Measurements from ENCODE around the gene TOX2. TPM values are rescaled to one million over a fixed set of nuclear protein-coding genes. Genes with fewer than 3 reads are reported as not detected.

Gene TOX2
- total RNA-seq, 1 donor from 2014 or later = 4.8 TPM

- CTCF ChIA-PET = no interaction called here
- Mint-ChIP-seq H3K4me3 (no peak overlapping the region), H3K9me3 (no peaks in the 10 kb centered on the region), H3K4me1 (no peaks in the 10 kb centered on the region), H3K27ac (no peak overlapping the region), H3K36me3 (ENCODE audit: low read depth) (no peaks in the 10 kb centered on the region), H3K27me3 (no peaks in the 10 kb centered on the region)
- ATAC-seq (ENCODE audit: low read depth) = no peak
- POLR2A ChIA-PET = no interaction called here
- DNase-seq = no peak
- intact Hi-C loops (cut with micrococcal nuclease) = no loop called here
- no peak for TF ChIP-seq CTCF (IDR thresholded peaks at IDR 0.05)
These were observed 95.0 kb downstream of the TOX2 start for GRCh38 chr20:44009679-44009992.

GRCh38 chr20:44010162-44010704, 95.6 kb downstream of the TOX2 start:
- no peak for TF ChIP-seq CTCF (IDR thresholded peaks at IDR 0.05)
- H3K36me3 Mint-ChIP-seq (ENCODE audit: low read depth) = no peaks in the 10 kb centered on the region
- DNase-seq = no peak
- ChIA-PET CTCF (no interaction called here), POLR2A (no interaction called here)
- no peak overlapping the region for H3K27ac Mint-ChIP-seq
- H3K27me3 Mint-ChIP-seq = peaks cover under 1% of the 10 kb centered on the region
- intact Hi-C loops (cut with micrococcal nuclease) = no loop called here
- ATAC-seq (ENCODE audit: low read depth) = no peak
- no peak overlapping the region for H3K4me3 Mint-ChIP-seq
- H3K9me3 Mint-ChIP-seq = no peaks in the 10 kb centered on the region
- H3K4me1 Mint-ChIP-seq = no peaks in the 10 kb centered on the region

- ChIA-PET CTCF (no interaction called here), POLR2A (no interaction called here)
- Mint-ChIP-seq H3K4me1 (no peaks in the 10 kb centered on the region), H3K9me3 (no peaks in the 10 kb centered on the region), H3K4me3 (no peak overlapping the region), H3K36me3 (ENCODE audit: low read depth) (no peaks in the 10 kb centered on the region), H3K27ac (no peak overlapping the region), H3K27me3 (peaks cover 2% of the 10 kb centered on the region)
- TF ChIP-seq CTCF (IDR thresholded peaks at IDR 0.05) = no peak
- no peak for ATAC-seq (ENCODE audit: low read depth)
- intact Hi-C loops (cut with micrococcal nuclease) = no loop called here
- no peak for DNase-seq
These were observed 96.7 kb downstream of the TOX2 start for GRCh38 chr20:44011251-44011940.

GRCh38 chr20:44012466-44013226, 98.0 kb downstream of the TOX2 start:
- no peak overlapping the region for H3K4me3 Mint-ChIP-seq
- ATAC-seq (ENCODE audit: low read depth) = no peak
- H3K36me3 Mint-ChIP-seq (ENCODE audit: low read depth) = no peaks in the 10 kb centered on the region
- peaks cover 2% of the 10 kb centered on the region for H3K27me3 Mint-ChIP-seq
- no peak for TF ChIP-seq CTCF (IDR thresholded peaks at IDR 0.05)
- ChIA-PET CTCF (no interaction called here), POLR2A (no interaction called here)
- no peak for DNase-seq
- H3K27ac Mint-ChIP-seq = no peak overlapping the region
- intact Hi-C loops (cut with micrococcal nuclease) = no loop called here
- no peaks in the 10 kb centered on the region for H3K9me3 Mint-ChIP-seq
- no peaks in the 10 kb centered on the region for H3K4me1 Mint-ChIP-seq

GRCh38 chr20:44014807-44015732, 100.4 kb downstream of the TOX2 start:
- no peak for DNase-seq
- Mint-ChIP-seq H3K36me3 (ENCODE audit: low read depth) (no peaks in the 10 kb centered on the region), H3K9me3 (no peaks in the 10 kb centered on the region), H3K4me3 (no peak overlapping the region), H3K27ac (no peak overlapping the region), H3K4me1 (peaks cover 8% of the 10 kb centered on the region), H3K27me3 (peaks cover 2% of the 10 kb centered on the region)
- ChIA-PET POLR2A (no interaction called here), CTCF (no interaction called here)
- no peak for ATAC-seq (ENCODE audit: low read depth)
- TF ChIP-seq CTCF (IDR thresholded peaks at IDR 0.05) = no peak
- intact Hi-C loops (cut with micrococcal nuclease) = no loop called here
